Left forelimb (tissue), 1 donor: Measurements from ENCODE around the gene ARID3C.

Experiments
- DNase-seq: peaks from one replicate; pipeline ENCODE4 v3.0.0-alpha.2; 2018; ENCODE audit warnings: low spot score

ARID3C gene

GRCh38 chr9:34628656-34629490 is at the start of gene ARID3C:
ARID3C (minus strand) TSS chr9:34629066; CDS start chr9:34628014, 1,052 bp downstream.
- no peak for DNase-seq

GRCh38 chr9:34675869-34676268 is 47.0 kb upstream of the ARID3C start:
- DNase-seq: no peak

GRCh38 chr9:34675048-34675714 is 46.3 kb upstream of the ARID3C start:
- peak; percentile 74 for DNase-seq

- DNase-seq: no peak
Measured at GRCh38 chr9:34674440-34674839, 45.6 kb upstream of the ARID3C start.

GRCh38 chr9:34671307-34671706 is 42.4 kb upstream of the ARID3C start:
- no peak for DNase-seq

GRCh38 chr9:34669809-34670562 is 41.1 kb upstream of the ARID3C start:
- no peak for DNase-seq

GRCh38 chr9:34665381-34666250 is 36.8 kb upstream of the ARID3C start:
- peak; percentile 94 for DNase-seq

- DNase-seq: no peak
Measured at GRCh38 chr9:34665067-34665380, 36.2 kb upstream of the ARID3C start.

- DNase-seq: peak; percentile 74
Measured at GRCh38 chr9:34664281-34665066, 35.6 kb upstream of the ARID3C start.

GRCh38 chr9:34663303-34663605 is 34.4 kb upstream of the ARID3C start:
- no peak for DNase-seq

GRCh38 chr9:34662526-34663302 is 33.8 kb upstream of the ARID3C start, which contains the start of gene CCL27:
CCL27 (minus strand) TSS chr9:34662657; CDS start chr9:34662633, 24 bp downstream.
- no peak for DNase-seq

GRCh38 chr9:34659592-34660253 is 30.9 kb upstream of the ARID3C start:
- DNase-seq: no peak

- DNase-seq: no peak
Measured at GRCh38 chr9:34658461-34658860, 29.6 kb upstream of the ARID3C start.

- no peak for DNase-seq
Measured at GRCh38 chr9:34656992-34657391, 28.1 kb upstream of the ARID3C start.

- no peak for DNase-seq
Measured at GRCh38 chr9:34655394-34655793, 26.5 kb upstream of the ARID3C start.

- DNase-seq: peak; percentile 88
Measured at GRCh38 chr9:34654323-34655051, 25.6 kb upstream of the ARID3C start.

GRCh38 chr9:34653151-34654072 is 24.5 kb upstream of the ARID3C start:
- DNase-seq: peak; percentile 87

GRCh38 chr9:34652602-34653000 is 23.7 kb upstream of the ARID3C start:
- no peak for DNase-seq
